IPS DF 6.9 (cell line): ENCODE data around the gene TMEM135.
"Not testable (repeated sequence)": the region's sequence is repeated elsewhere in the genome, so short reads cannot be mapped to it uniquely, and the experiment has no call there.

Experiments
- DNase-seq: peaks from one replicate; pipeline ENCODE4 v3.0.0-alpha.2; 2013; ENCODE audit warnings: low read depth, low spot score
- H3K27ac ChIP-seq: one replicate; pipeline ENCODE4 v1.5.1; 2013; ENCODE audit warnings: low read length, control low read depth
- H3K27me3 ChIP-seq: 2 replicates; pipeline ENCODE4 v1.6.1; 2013; ENCODE audit warnings: mild to moderate bottlenecking, low read length; ENCODE audit not compliant: control insufficient read depth, insufficient read depth
- H3K36me3 ChIP-seq: 2 replicates; pipeline ENCODE4 v1.6.1; 2013; ENCODE audit warnings: low read length; ENCODE audit not compliant: control insufficient read depth, insufficient read depth
- H3K4me1 ChIP-seq: 2 replicates; pipeline ENCODE4 v1.6.1; 2013; ENCODE audit warnings: low read length; ENCODE audit not compliant: control insufficient read depth, insufficient read depth
- H3K4me3 ChIP-seq: 2 replicates; pipeline ENCODE4 v1.5.1; 2013; ENCODE audit warnings: mild to moderate bottlenecking, low read length
- H3K9me3 ChIP-seq: 2 replicates; pipeline ENCODE4 v1.6.1; 2013; ENCODE audit warnings: low read length, inconsistent platforms; ENCODE audit not compliant: control insufficient read depth, insufficient read depth
- WGBS: extraction: QIAGEN DNeasy Blood & Tissue Kit; methylation state at CpG from one replicate; pipeline ENCODE4 v1.1.7; 2013; ENCODE audit warnings: mixed read lengths, missing lambda C conversion rate; ENCODE audit not compliant: insufficient read length, insufficient coverage; 5-methylcytosine and 5-hydroxymethylcytosine counted together

TMEM135 gene

GRCh38 chr11:87076260-87076783 lies 38.6 kb downstream of the TMEM135 start:
- H3K9me3 ChIP-seq = no peaks in the 10 kb centered on the region
- H3K36me3 ChIP-seq = no peaks in the 10 kb centered on the region
- DNase-seq = no peak
- no peak overlapping the region for H3K27ac ChIP-seq
- no peaks in the 10 kb centered on the region for H3K4me1 ChIP-seq
- H3K27me3 ChIP-seq = no peaks in the 10 kb centered on the region
- no CpG with 5 or more reads among the region's 3 CpGs for WGBS
- no peak overlapping the region for H3K4me3 ChIP-seq

GRCh38 chr11:87076874-87077429 lies 39.2 kb downstream of the TMEM135 start:
- Histone ChIP-seq H3K36me3 (no peaks in the 10 kb centered on the region), H3K4me1 (no peaks in the 10 kb centered on the region), H3K27me3 (no peaks in the 10 kb centered on the region), H3K9me3 (no peaks in the 10 kb centered on the region), H3K27ac (no peak overlapping the region), H3K4me3 (no peak overlapping the region)
- no peak for DNase-seq
- WGBS = no CpG with 5 or more reads among the region's 3 CpGs

- no peaks in the 10 kb centered on the region for H3K36me3 ChIP-seq
- no peaks in the 10 kb centered on the region for H3K27me3 ChIP-seq
- DNase-seq = no peak
- H3K27ac ChIP-seq = no peak overlapping the region
- peaks cover 2% of the 10 kb centered on the region; the same call in 1 of the 2 replicates for H3K9me3 ChIP-seq
- no peaks in the 10 kb centered on the region for H3K4me1 ChIP-seq
- H3K4me3 ChIP-seq = no peak overlapping the region
- WGBS = no CpG with 5 or more reads among the region's 3 CpGs
Observed at GRCh38 chr11:87081358-87081757, 43.6 kb downstream of the TMEM135 start.

GRCh38 chr11:87082590-87082989 lies 44.9 kb downstream of the TMEM135 start:
- Histone ChIP-seq H3K4me3 (no peak overlapping the region), H3K27me3 (no peaks in the 10 kb centered on the region), H3K4me1 (no peaks in the 10 kb centered on the region), H3K9me3 (peaks cover 4% of the 10 kb centered on the region), H3K36me3 (no peaks in the 10 kb centered on the region), H3K27ac (no peak overlapping the region)
- no peak for DNase-seq
- no CpG with 5 or more reads among the region's 3 CpGs for WGBS

GRCh38 chr11:87083029-87083428 lies 45.3 kb downstream of the TMEM135 start:
- Histone ChIP-seq H3K27me3 (no peaks in the 10 kb centered on the region), H3K4me3 (no peak overlapping the region), H3K9me3 (peaks cover 4% of the 10 kb centered on the region), H3K4me1 (no peaks in the 10 kb centered on the region), H3K27ac (no peak overlapping the region), H3K36me3 (no peaks in the 10 kb centered on the region)
- peak; percentile 54 for DNase-seq
- WGBS = no CpG with 5 or more reads among the region's 2 CpGs

- H3K9me3 ChIP-seq = no peaks in the 10 kb centered on the region
- no peak overlapping the region for H3K27ac ChIP-seq
- no CpG with 5 or more reads among the region's 2 CpGs for WGBS
- no peaks in the 10 kb centered on the region for H3K4me1 ChIP-seq
- H3K27me3 ChIP-seq = no peaks in the 10 kb centered on the region
- no peak overlapping the region for H3K4me3 ChIP-seq
- DNase-seq = no peak
- no peaks in the 10 kb centered on the region for H3K36me3 ChIP-seq
Observed at GRCh38 chr11:87092159-87092558, 54.4 kb downstream of the TMEM135 start.

GRCh38 chr11:87092567-87092966 lies 54.8 kb downstream of the TMEM135 start:
- Histone ChIP-seq H3K36me3 (no peaks in the 10 kb centered on the region), H3K9me3 (no peaks in the 10 kb centered on the region), H3K4me3 (no peak overlapping the region), H3K4me1 (no peaks in the 10 kb centered on the region), H3K27ac (no peak overlapping the region), H3K27me3 (no peaks in the 10 kb centered on the region)
- DNase-seq = no peak

- no CpG with 5 or more reads among the region's 3 CpGs for WGBS
- H3K27me3 ChIP-seq = no peaks in the 10 kb centered on the region
- no peak overlapping the region for H3K4me3 ChIP-seq
- no peaks in the 10 kb centered on the region for H3K9me3 ChIP-seq
- H3K4me1 ChIP-seq = no peaks in the 10 kb centered on the region
- DNase-seq = peak; percentile 25
- no peak overlapping the region for H3K27ac ChIP-seq
- H3K36me3 ChIP-seq = no peaks in the 10 kb centered on the region
Observed at GRCh38 chr11:87097582-87097981, 59.8 kb downstream of the TMEM135 start.

GRCh38 chr11:87101956-87102580 lies 64.3 kb downstream of the TMEM135 start:
- H3K9me3 ChIP-seq = no peaks in the 10 kb centered on the region
- no peaks in the 10 kb centered on the region for H3K4me1 ChIP-seq
- no CpG with 5 or more reads among the region's 4 CpGs for WGBS
- no peaks in the 10 kb centered on the region for H3K27me3 ChIP-seq
- H3K36me3 ChIP-seq = no peaks in the 10 kb centered on the region
- no peak overlapping the region for H3K4me3 ChIP-seq
- no peak overlapping the region for H3K27ac ChIP-seq
- DNase-seq = no peak

- not testable (repeated sequence) for DNase-seq, H3K27ac ChIP-seq, H3K27me3 ChIP-seq, H3K36me3 ChIP-seq, H3K9me3 ChIP-seq, H3K4me1 ChIP-seq, H3K4me3 ChIP-seq
- no CpG with 5 or more reads among the region's 1 CpG for WGBS
Observed at GRCh38 chr11:87105826-87106225, 68.1 kb downstream of the TMEM135 start.

GRCh38 chr11:87107379-87107778 lies 69.6 kb downstream of the TMEM135 start:
- not testable (repeated sequence) for DNase-seq, H3K4me3 ChIP-seq, H3K4me1 ChIP-seq, H3K27me3 ChIP-seq, H3K27ac ChIP-seq, H3K9me3 ChIP-seq, H3K36me3 ChIP-seq
- no CpG with 5 or more reads among the region's 3 CpGs for whole genome bisulfite sequencing
